Central memory CD4-positive, alpha-beta T cell (primary cell): ENCODE measurements around the gene PHC2.

Experiments used
- DNase-seq: peaks from one replicate; pipeline ENCODE4 v3.0.0; 2022

The PHC2 gene

GRCh38 chr1:33348676-33349080 is 82.2 kb downstream of the PHC2 start:
- DNase-seq, result peak; percentile 19

GRCh38 chr1:33348194-33348593 is 82.7 kb downstream of the PHC2 start:
- DNase-seq, result no peak

GRCh38 chr1:33347650-33347992 is 83.3 kb downstream of the PHC2 start:
- DNase-seq, result no peak

- DNase-seq, result no peak
Measured at GRCh38 chr1:33346927-33347649, 83.8 kb downstream of the PHC2 start.

- DNase-seq, result no peak
Measured at GRCh38 chr1:33346533-33346926, 84.4 kb downstream of the PHC2 start.

- DNase-seq, result no peak
Measured at GRCh38 chr1:33344896-33345560, 85.9 kb downstream of the PHC2 start.

- no peak for DNase-seq
Measured at GRCh38 chr1:33343539-33343938, 87.4 kb downstream of the PHC2 start.

GRCh38 chr1:33342041-33342723 is 88.7 kb downstream of the PHC2 start:
- no peak for DNase-seq

GRCh38 chr1:33341190-33341589 is 89.7 kb downstream of the PHC2 start:
- DNase-seq, result no peak

GRCh38 chr1:33339413-33339812 is 91.5 kb downstream of the PHC2 start:
- DNase-seq, result no peak

- DNase-seq, result no peak
Measured at GRCh38 chr1:33338440-33339211, 92.3 kb downstream of the PHC2 start.

GRCh38 chr1:33338048-33338439 is 92.9 kb downstream of the PHC2 start:
- no peak for DNase-seq

GRCh38 chr1:33337441-33337840 is 93.5 kb downstream of the PHC2 start:
- DNase-seq, result no peak

- no peak for DNase-seq
Measured at GRCh38 chr1:33336580-33336979, 94.3 kb downstream of the PHC2 start.

GRCh38 chr1:33335020-33335419 is 95.9 kb downstream of the PHC2 start:
- no peak for DNase-seq

- no peak for DNase-seq
Measured at GRCh38 chr1:33334081-33334552, 96.8 kb downstream of the PHC2 start.

- DNase-seq, result no peak
Measured at GRCh38 chr1:33332881-33333280, 98.0 kb downstream of the PHC2 start.

- DNase-seq, result no peak
Measured at GRCh38 chr1:33332357-33332789, 98.5 kb downstream of the PHC2 start.

GRCh38 chr1:33331444-33332356 is 99.2 kb downstream of the PHC2 start:
- no peak for DNase-seq

- DNase-seq, result no peak
Measured at GRCh38 chr1:33330906-33331305, 100.0 kb downstream of the PHC2 start.

GRCh38 chr1:33330361-33330890 is 100.5 kb downstream of the PHC2 start:
- DNase-seq, result no peak
